B cell (primary cell): ENCODE results near the gene FAF1. TPM values are rescaled to one million over a fixed set of nuclear protein-coding genes. Genes with fewer than 3 reads are reported as not detected.

ENCODE experiments used
- ATAC-seq: fragments of 200-7000 bp; cut with Tn5 transposase; one replicate; pipeline ENCODE4 v1.10.0; 2021; ENCODE audit warnings: low read depth, mild to moderate bottlenecking, moderate number of reproducible peaks, moderate library complexity
- CTCF ChIA-PET: fragments of 350-600 bp; sonication (Branson Sonifier 250); formaldehyde crosslinking; loops from one replicate; lab custom pipeline; 2021; ENCODE audit warnings: antibody characterized with exemption, inconsistent platforms; lab: Charles Lee
- POLR2A ChIA-PET: fragments of 350-600 bp; sonication (Branson Sonifier 250); formaldehyde crosslinking; loops from one replicate; lab custom pipeline; 2021; ENCODE audit warnings: antibody characterized with exemption; lab: Charles Lee
- DNase-seq: peaks from one replicate; pipeline ENCODE4 v3.0.0; 2013
- H2AFZ ChIP-seq: 2 replicates; pipeline ENCODE4 v1.6.1; 2012; ENCODE audit warnings: mild to moderate bottlenecking, low read depth, low read length; ENCODE audit not compliant: insufficient read depth, poor library complexity, severe bottlenecking
- H3K27ac ChIP-seq, 2 donors: 1 replicate in 1 of 2; 2 replicates in 1 of 2; pipeline ENCODE4 v1.5.1; 2012 to 2013; ENCODE audit warnings: low read length in 2 of 2, mild to moderate bottlenecking in 2 of 2, moderate library complexity in 1 of 2
- H3K27me3 ChIP-seq, 4 experiments: fragments of 200-600 bp in 1 of 4; sonication (generic) in 1 of 4; replicated peaks in 1 of 4; 1 replicate in 2 of 4; 2 replicates in 2 of 4; pipeline versions ENCODE4 v1.6.1 to v1.7.0; 2013 to 2016; ENCODE audit warnings: low read length in 3 of 4, mild to moderate bottlenecking in 2 of 4, mixed read lengths in 1 of 4, moderate library complexity in 1 of 4; ENCODE audit not compliant: insufficient read depth in 4 of 4, control insufficient read depth in 3 of 4; ENCODE audit errors: control extremely low read depth in 1 of 4
- H3K36me3 ChIP-seq, 2 experiments: replicated peaks in 1 of 2; 1 replicate in 1 of 2; 2 replicates in 1 of 2; pipeline versions ENCODE4 v1.6.1 to v1.7.1; 2013; ENCODE audit warnings: low read length in 1 of 2; ENCODE audit not compliant: insufficient read depth in 2 of 2, control insufficient read depth in 1 of 2; ENCODE audit errors: control extremely low read depth in 1 of 2, extremely low read depth in 1 of 2
- H3K4me1 ChIP-seq, 2 donors: fragments of 200-600 bp in 1 of 2; sonication (generic) in 1 of 2; 1 replicate in 1 of 2; 2 replicates in 1 of 2; pipeline versions ENCODE4 v1.5.1 to v1.6.1; 2013 to 2017; ENCODE audit warnings: low read length in 2 of 2; ENCODE audit not compliant: control insufficient read depth in 2 of 2, insufficient read depth in 2 of 2
- H3K4me2 ChIP-seq: replicated peaks from 2 replicates; pipeline ENCODE3; 2012; ENCODE audit warnings: mild to moderate bottlenecking, low read depth, low read length; ENCODE audit not compliant: poor library complexity, severe bottlenecking
- H3K4me3 ChIP-seq, 5 experiments: fragments of 200-600 bp in 1 of 5; sonication (generic) in 1 of 5; 1 replicate in 3 of 5; 2 replicates in 2 of 5; pipeline versions ENCODE4 v1.5.1 to v1.7.0; 2011 to 2016; ENCODE audit warnings: low read length in 4 of 5, mild to moderate bottlenecking in 4 of 5, low read depth in 2 of 5, control low read depth in 1 of 5, moderate library complexity in 1 of 5; ENCODE audit not compliant: insufficient read depth in 1 of 5; ENCODE audit errors: control extremely low read depth in 1 of 5, extremely low read depth in 1 of 5
- H3K79me2 ChIP-seq: fragments of 200-600 bp; sonication (generic); one replicate; pipeline ENCODE4 v1.6.0; 2016; ENCODE audit warnings: low read length; ENCODE audit not compliant: control insufficient read depth, insufficient read depth
- H3K9ac ChIP-seq: fragments of 200-600 bp; sonication (generic); 2 replicates; pipeline ENCODE4 v1.6.1; 2017; ENCODE audit warnings: mild to moderate bottlenecking, low read length, moderate library complexity
- H3K9me3 ChIP-seq, 3 donors: one replicate each; pipeline versions ENCODE4 v1.6.1 to v1.7.1; 2013; ENCODE audit warnings: low read length in 2 of 3; ENCODE audit not compliant: control insufficient read depth in 2 of 3, insufficient read depth in 1 of 3; ENCODE audit errors: control extremely low read depth in 1 of 3
- H4K20me1 ChIP-seq: 2 replicates; pipeline ENCODE4 v1.6.0; 2012; ENCODE audit warnings: mild to moderate bottlenecking, low read length; ENCODE audit not compliant: insufficient read depth, control insufficient read depth, poor library complexity, severe bottlenecking
- H3K27ac Mint-ChIP-seq: one replicate; pipeline ENCODE4 v1.8.0; 2021; ENCODE audit warnings: mixed read lengths
- H3K27me3 Mint-ChIP-seq: one replicate; pipeline ENCODE4 v1.8.0; 2021; ENCODE audit warnings: mixed read lengths
- H3K4me1 Mint-ChIP-seq: one replicate; pipeline ENCODE4 v1.8.0; 2021; ENCODE audit warnings: mixed read lengths
- H3K4me3 Mint-ChIP-seq: one replicate; pipeline ENCODE4 v1.8.0; 2021; ENCODE audit warnings: mixed read lengths
- H3K9me3 Mint-ChIP-seq: one replicate; pipeline ENCODE4 v1.8.0; 2022; ENCODE audit warnings: mixed read lengths; ENCODE audit not compliant: insufficient read depth
- CTCF ChIP-seq: fragments of 200-600 bp; IDR thresholded peaks from one replicate; pipeline ENCODE4 v1.8.0; 2022; ENCODE audit warnings: antibody characterized with exemption, mild to moderate bottlenecking
- EZH2 ChIP-seq: IDR thresholded peaks from 2 replicates; pipeline ENCODE4 v1.6.1; 2012; ENCODE audit warnings: borderline replicate concordance, low read depth, mild to moderate bottlenecking, moderate library complexity, low read length; ENCODE audit not compliant: insufficient read depth, poor library complexity, severe bottlenecking
- WGBS: methylation state at CpG from one replicate; pipeline ENCODE4 v1.1.5; 2013; ENCODE audit warnings: missing lambda C conversion rate; ENCODE audit not compliant: insufficient coverage; 5-methylcytosine and 5-hydroxymethylcytosine counted together
- intact Hi-C: fragments of 100-400 bp; cut with micrococcal nuclease; formaldehyde crosslinking; loops from one replicate; pipeline ENCODE4 v1.10.0; 2022
- polyA plus RNA-seq: library from polyadenylated mRNA; depleted of rRNA; stranded (reverse); fragments of >200 nt; gene quantifications from 2 replicates; pipeline ENCODE4 v1.2.3, GENCODE V29; 2012
- total RNA-seq, 2 donors: library from RNA; stranded (reverse); fragments of 120-200 nt in 1 of 2; gene quantifications; 1 replicate in 1 of 2; 2 replicates in 1 of 2; pipeline versions ENCODE4 v1.2.3 to v1.2.4, GENCODE V29; 2013 to 2022

Gene FAF1
- total and polyA plus RNA-seq, 2 donors (not counting 1 experiment from before 2014, with no cell fraction given): 10.1 to 58.4 TPM

GRCh38 chr1:50950396-50950795 is 9.7 kb downstream of the FAF1 start:
- intact Hi-C loops: no loop called here
- POLR2A ChIA-PET: no interaction called here
- Mint-ChIP-seq H3K9me3 (no peaks in the 10 kb centered on the region), H3K27me3 (no peaks in the 10 kb centered on the region), H3K27ac (no peak overlapping the region), H3K4me3 (no peak overlapping the region), H3K4me1 (peaks cover 40% of the 10 kb centered on the region)
- Histone ChIP-seq H3K27ac (no peak overlapping the region), H3K79me2 (peaks cover 84% of the 10 kb centered on the region), H3K9me3 (no peaks in the 10 kb centered on the region), H2AFZ (no peak overlapping the region), H3K27me3 (no peaks in the 10 kb centered on the region), H4K20me1 (peaks cover 54% of the 10 kb centered on the region), H3K4me3 (no peak overlapping the region), H3K36me3 (no peaks in the 10 kb centered on the region), H3K9ac (no peak overlapping the region), H3K4me2 (no peak overlapping the region), H3K4me1 (peaks cover under 1 to 3% of the 10 kb centered on the region in 2 donors)
- no CpG with 5 or more reads among the region's 1 CpG for WGBS
- DNase-seq: no peak
- no peak for TF ChIP-seq EZH2
- TF ChIP-seq CTCF: no peak
- CTCF ChIA-PET: no interaction called here
- ATAC-seq: no peak

- Histone ChIP-seq H3K4me1 (no peaks in the 10 kb centered on the region), H4K20me1 (peaks cover 63% of the 10 kb centered on the region), H3K79me2 (peaks cover 88% of the 10 kb centered on the region), H3K9me3 (no peaks in the 10 kb centered on the region), H3K4me2 (no peak overlapping the region), H3K4me3 (no peak overlapping the region), H2AFZ (no peak overlapping the region), H3K36me3 (peaks cover 0 to 8% of the 10 kb centered on the region in 2 experiments), H3K9ac (no peak overlapping the region), H3K27me3 (no peaks in the 10 kb centered on the region), H3K27ac (no peak overlapping the region)
- 76% methylated on average over 7 of the region's 9 CpGs for WGBS
- H3K4me1 Mint-ChIP-seq: peaks cover 39% of the 10 kb centered on the region
- DNase-seq (no peak), ATAC-seq (no peak)
- CTCF ChIA-PET: no interaction called here
- H3K4me3 Mint-ChIP-seq: no peak overlapping the region
- no peak overlapping the region for H3K27ac Mint-ChIP-seq
- no peaks in the 10 kb centered on the region for H3K27me3 Mint-ChIP-seq
- no peaks in the 10 kb centered on the region for H3K9me3 Mint-ChIP-seq
- intact Hi-C loops: no loop called here
- POLR2A ChIA-PET: no interaction called here
- TF ChIP-seq EZH2 (no peak), CTCF (no peak)
Measured at GRCh38 chr1:50949286-50949982, 10.6 kb downstream of the FAF1 start.
